SK-N-MC (cell line): ENCODE measurements around the gene TGFBR3.

Experiments used
- DNase-seq: peaks from one replicate; pipeline ENCODE4 v3.0.0-alpha.2; 2011; ENCODE audit warnings: low read depth, low spot score
- H3K27ac ChIP-seq: fragments of 200-600 bp; sonication (generic); 2 replicates; pipeline ENCODE4 v1.5.1; 2016; ENCODE audit warnings: mixed run types
- H3K36me3 ChIP-seq: fragments of 200-600 bp; sonication (generic); 2 replicates; pipeline ENCODE4 v1.6.1; 2017; ENCODE audit warnings: antibody characterized with exemption, low read length, mixed read lengths; ENCODE audit not compliant: insufficient read depth
- H3K4me3 ChIP-seq: fragments of 200-600 bp; sonication (generic); 2 replicates; pipeline ENCODE4 v1.5.1; 2016
- H3K9ac ChIP-seq: fragments of 200-600 bp; sonication (generic); 2 replicates; pipeline ENCODE4 v1.8.0; 2017; ENCODE audit warnings: mixed run types, mixed read lengths; ENCODE audit not compliant: insufficient read length
- H3K9me3 ChIP-seq: fragments of 200-600 bp; sonication (generic); 2 replicates; pipeline ENCODE4 v1.6.1; 2017; ENCODE audit warnings: low read depth, mild to moderate bottlenecking, antibody characterized with exemption, low read length, moderate library complexity, mixed read lengths
- EZH2 ChIP-seq: fragments of 200-600 bp; sonication (generic); IDR thresholded peaks from one replicate; pipeline ENCODE4 v1.6.1; 2017; ENCODE audit warnings: antibody characterized with exemption
- FOXP2 ChIP-seq: optimal IDR thresholded peaks from 2 replicates; pipeline ENCODE3; 2011; ENCODE audit warnings: mild to moderate bottlenecking, moderate library complexity; ENCODE audit not compliant: insufficient read depth; ENCODE audit errors: extremely low read length, control extremely low read depth
- POLR2AphosphoS5 ChIP-seq: IDR thresholded peaks from 2 replicates; pipeline ENCODE4 v1.6.1; 2012; ENCODE audit warnings: mild to moderate bottlenecking, low read depth, low read length, borderline replicate concordance

TGFBR3 gene

GRCh38 chr1:91691525-91691924, 194.4 kb downstream of the TGFBR3 start:
- no peak for TF ChIP-seq EZH2
- no peak for TF ChIP-seq POLR2AphosphoS5
- no peak for TF ChIP-seq FOXP2
- Histone ChIP-seq H3K4me3 (no peak overlapping the region), H3K9ac (no peak overlapping the region), H3K9me3 (no peaks in the 10 kb centered on the region), H3K36me3 (no peaks in the 10 kb centered on the region), H3K27ac (no peak overlapping the region)
- DNase-seq = no peak

DNA sequence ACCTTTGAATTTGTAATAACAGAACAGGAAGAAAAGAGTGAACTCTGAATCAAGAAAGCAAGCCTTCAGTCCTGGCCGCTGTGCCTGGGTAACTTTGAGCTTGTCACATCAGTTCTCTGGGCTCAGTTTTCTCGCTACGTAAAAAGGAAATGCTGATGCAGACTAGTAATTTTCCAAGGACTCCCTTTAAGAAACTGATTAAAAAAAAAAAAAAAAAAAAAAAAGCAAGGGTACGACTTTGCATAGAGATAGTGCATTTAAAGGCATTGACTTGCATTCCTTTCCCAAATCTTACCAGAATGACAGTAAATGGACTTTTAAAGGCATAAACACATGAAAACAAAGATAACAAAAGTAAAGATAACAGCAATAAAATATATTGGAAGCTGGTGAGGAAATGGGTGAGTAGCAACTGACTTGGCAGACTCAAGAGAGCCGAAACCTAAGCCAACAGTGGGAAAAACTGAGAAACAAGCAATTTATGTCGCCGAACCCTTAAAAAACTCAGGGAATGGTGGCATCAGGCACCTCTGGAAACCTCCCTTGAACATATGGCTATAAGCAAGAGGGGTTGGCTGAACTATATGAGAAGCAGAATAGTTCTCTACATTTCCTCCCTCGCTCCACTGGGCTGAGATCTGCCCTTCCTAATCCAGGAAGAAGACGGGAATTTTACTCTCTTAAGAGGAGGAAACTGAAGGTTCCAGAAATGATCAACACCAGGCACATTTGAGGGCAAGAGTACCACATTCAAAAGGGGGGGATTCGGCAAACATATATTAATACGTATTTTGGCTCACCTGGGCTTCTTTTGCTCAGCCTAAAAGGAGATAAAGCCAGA, 196.1 kb downstream of the TGFBR3 start:
- TF ChIP-seq FOXP2 = no peak
- TF ChIP-seq POLR2AphosphoS5 = no peak
- TF ChIP-seq EZH2 = no peak
- DNase-seq = no peak
- Histone ChIP-seq H3K4me3 (no peak overlapping the region), H3K9ac (no peak overlapping the region), H3K27ac (no peak overlapping the region), H3K36me3 (no peaks in the 10 kb centered on the region), H3K9me3 (no peaks in the 10 kb centered on the region)

DNA sequence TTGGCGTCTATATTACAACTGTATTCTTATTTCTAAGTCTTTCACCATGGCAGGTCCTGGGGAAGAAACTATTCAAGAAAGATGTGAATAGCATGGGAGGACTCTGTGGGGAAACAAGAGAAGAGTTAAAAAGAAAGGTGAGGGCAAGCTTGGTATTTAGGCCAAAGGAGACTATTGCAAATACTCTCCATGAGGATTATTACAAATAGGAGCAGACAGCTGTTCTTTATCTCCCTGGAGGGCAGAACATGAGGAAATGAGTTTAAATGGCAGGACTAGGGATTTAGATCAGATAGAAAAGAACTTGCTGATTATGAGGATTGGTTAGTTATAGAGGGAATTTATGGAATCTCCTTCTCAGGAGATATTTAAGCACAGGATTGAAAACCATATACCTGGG, 198.5 kb downstream of the TGFBR3 start:
- TF ChIP-seq EZH2 = no peak
- no peak for TF ChIP-seq POLR2AphosphoS5
- no peak for TF ChIP-seq FOXP2
- no peak overlapping the region for H3K9ac ChIP-seq
- H3K36me3 ChIP-seq = no peaks in the 10 kb centered on the region
- H3K4me3 ChIP-seq = no peak overlapping the region
- H3K9me3 ChIP-seq = no peaks in the 10 kb centered on the region
- no peak overlapping the region for H3K27ac ChIP-seq
- no peak for DNase-seq

DNA sequence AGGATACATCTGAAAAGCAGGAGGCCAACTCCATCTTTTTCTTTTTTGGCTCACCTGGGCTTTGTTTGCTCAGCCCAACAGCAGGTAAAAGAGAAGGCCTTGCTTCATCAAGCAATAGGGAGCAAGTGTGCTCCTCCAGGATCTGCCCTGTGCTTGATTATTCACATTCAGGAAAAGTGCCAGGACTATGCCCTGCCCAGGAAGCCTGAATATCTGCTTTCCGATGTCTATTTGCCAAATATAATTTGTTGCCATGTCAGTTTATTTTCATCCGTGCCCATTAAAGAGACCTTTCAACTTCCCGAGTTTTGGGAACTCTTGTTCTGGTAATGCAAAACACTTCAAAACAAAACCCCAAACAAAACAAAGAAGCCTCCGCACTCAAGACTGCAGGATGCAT, 200.0 kb downstream of the TGFBR3 start:
- Histone ChIP-seq H3K9me3 (no peaks in the 10 kb centered on the region), H3K36me3 (no peaks in the 10 kb centered on the region), H3K4me3 (no peak overlapping the region), H3K27ac (no peak overlapping the region), H3K9ac (no peak overlapping the region)
- DNase-seq = no peak
- TF ChIP-seq POLR2AphosphoS5 (no peak), FOXP2 (no peak), EZH2 (no peak)

- no peak overlapping the region for H3K9ac ChIP-seq
These were observed 201.3 kb downstream of the TGFBR3 start for GRCh38 chr1:91684481-91685196.

DNA sequence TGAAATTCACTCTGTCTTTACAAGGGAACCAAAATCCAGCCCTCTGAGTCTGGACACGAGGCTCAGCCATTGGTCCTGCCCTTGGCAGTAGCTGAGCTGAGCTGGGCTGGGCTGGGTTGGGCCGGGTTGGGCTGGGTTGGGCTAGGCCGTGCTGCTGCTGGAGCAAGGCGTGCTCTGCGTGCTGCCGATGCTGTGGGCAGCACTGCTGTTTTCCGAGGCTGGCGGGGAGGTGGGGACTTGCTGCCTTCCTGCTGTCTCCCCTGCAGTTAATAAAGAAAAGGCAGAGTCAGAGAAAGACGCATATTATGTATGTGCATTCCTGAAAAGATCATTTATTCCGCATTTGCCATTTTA, 202.4 kb downstream of the TGFBR3 start:
- no peak for DNase-seq
- TF ChIP-seq FOXP2 (no peak), EZH2 (no peak), POLR2AphosphoS5 (no peak)

More at GRCh38 chr1:91684481-91685196, 201.3 kb downstream of the TGFBR3 start:
- peak; percentile 28; the same call in 1 of the 2 replicates for TF ChIP-seq POLR2AphosphoS5
- no peak for TF ChIP-seq EZH2
- TF ChIP-seq FOXP2 = no peak
- Histone ChIP-seq H3K36me3 (no peaks in the 10 kb centered on the region), H3K4me3 (peak overlapping the region; percentile 52), H3K27ac (peak overlapping the region; percentile 80), H3K9me3 (no peaks in the 10 kb centered on the region)
- DNase-seq = peak; percentile 73

DNA sequence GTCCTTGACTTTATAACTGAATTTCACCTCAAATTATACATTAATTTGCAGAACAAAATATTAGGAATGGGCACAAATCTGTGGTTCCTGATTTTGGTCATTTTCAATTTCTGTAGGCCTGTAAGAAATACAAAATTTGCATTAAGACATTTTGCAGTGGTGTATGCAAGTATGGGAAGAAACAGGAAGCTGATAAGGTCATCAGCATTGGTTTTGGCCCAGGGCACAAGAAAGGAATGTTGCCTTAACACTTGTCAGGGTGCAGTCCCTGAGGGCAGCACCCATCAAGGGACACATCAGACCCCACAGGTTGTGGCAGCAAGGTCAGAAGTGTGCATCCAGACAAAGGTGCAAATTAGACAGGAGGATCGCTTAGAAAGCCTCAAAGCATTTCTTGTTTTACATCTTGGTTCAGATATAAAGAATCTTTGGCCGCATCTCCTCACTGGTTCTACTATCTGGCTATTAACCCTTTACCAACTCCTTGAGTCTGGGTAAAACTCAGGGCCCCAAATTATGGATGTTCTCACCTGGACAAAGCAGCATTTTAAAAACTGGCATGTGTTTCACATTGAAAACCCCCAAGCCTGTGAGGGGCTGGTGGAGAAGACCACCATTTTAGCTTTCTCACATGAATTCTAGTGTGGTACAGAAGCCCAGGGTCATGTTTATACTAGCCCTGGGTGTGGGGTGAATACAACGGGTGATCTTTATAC, 202.9 kb downstream of the TGFBR3 start:
- no peak overlapping the region for H3K4me3 ChIP-seq
- no peak overlapping the region for H3K27ac ChIP-seq
- no peaks in the 10 kb centered on the region for H3K36me3 ChIP-seq
- TF ChIP-seq EZH2 = no peak
- H3K9ac ChIP-seq = no peak overlapping the region
- DNase-seq = no peak
- H3K9me3 ChIP-seq = no peaks in the 10 kb centered on the region

More for the DNA sequence above, 202.4 kb downstream of the TGFBR3 start:
- Histone ChIP-seq H3K36me3 (no peaks in the 10 kb centered on the region), H3K27ac (no peak overlapping the region), H3K4me3 (no peak overlapping the region), H3K9ac (no peak overlapping the region), H3K9me3 (no peaks in the 10 kb centered on the region)

DNA sequence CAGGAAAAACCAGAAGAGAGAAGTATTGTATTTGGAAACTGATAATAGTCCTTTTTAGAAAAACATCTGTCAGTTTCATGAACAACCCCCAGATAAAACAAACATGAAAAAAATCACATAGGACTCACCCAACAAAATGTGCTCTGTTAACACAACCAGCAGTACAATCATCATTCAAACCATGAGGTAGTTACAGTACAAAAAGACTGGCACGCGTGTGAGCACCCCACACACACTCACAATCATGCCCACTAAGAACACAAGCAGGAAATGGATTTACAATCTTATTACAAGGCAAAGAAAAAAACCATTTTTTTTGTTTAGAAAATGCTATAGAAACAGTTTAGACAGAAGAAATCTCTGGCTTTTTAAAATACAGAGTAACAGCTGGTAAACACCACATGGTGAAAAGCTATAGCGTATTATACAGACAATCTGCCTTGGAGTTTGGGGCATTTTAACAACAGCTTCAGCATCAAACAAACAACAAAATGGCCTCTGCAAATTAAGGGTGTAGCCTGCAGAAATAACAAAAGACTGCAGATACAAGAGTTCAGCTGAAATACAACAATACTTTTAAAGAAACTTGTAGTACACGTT, 205.3 kb downstream of the TGFBR3 start:
- TF ChIP-seq EZH2 = no peak
- no peak for TF ChIP-seq FOXP2
- TF ChIP-seq POLR2AphosphoS5 = no peak
- no peak for DNase-seq
- Histone ChIP-seq H3K9ac (no peak overlapping the region), H3K4me3 (no peak overlapping the region), H3K27ac (no peak overlapping the region), H3K36me3 (no peaks in the 10 kb centered on the region), H3K9me3 (no peaks in the 10 kb centered on the region)
